ENCODE measurements around the gene SPTBN1.

The SPTBN1 gene

GRCh38 chr2:54518430-54518829 is 62.3 kb downstream of the SPTBN1 start:
- Histone ChIP-seq H3K9me3 (replicated peaks in 1 of 2; ENCODE audit: control insufficient read depth in 2 of 2, insufficient read depth in 1 of 2, low read depth in 1 of 2, low read length in 2 of 2) (no peaks in the 10 kb centered on the region), H2BK12ac (ENCODE audit: low read length) (no peak overlapping the region), H3K27me3 (ENCODE audit: control insufficient read depth in 3 of 3, insufficient read depth in 3 of 3, low read depth in 1 of 3, low read length in 3 of 3) (no peaks in the 10 kb centered on the region), H3K36me3 (replicated peaks in 1 of 2; ENCODE audit: control insufficient read depth in 2 of 2, insufficient read depth in 2 of 2, low read length in 2 of 2) (no peaks in the 10 kb centered on the region), H2AK5ac (ENCODE audit: low read depth, low read length) (no peak overlapping the region), H3K79me1 (ENCODE audit: low read depth, low read length) (no peaks in the 10 kb centered on the region), H3K4me3 (ENCODE audit: low read length in 2 of 2) (no peak overlapping the region), H3K4ac (ENCODE audit: low read length) (no peak overlapping the region), H3K27ac (replicated peaks; ENCODE audit: low read length) (no peak overlapping the region), H2BK5ac (ENCODE audit: low read length) (no peak overlapping the region), H2BK120ac (ENCODE audit: low read depth, low read length) (no peak overlapping the region), H3K9ac (ENCODE audit: low read depth, low read length, poor library complexity) (no peak overlapping the region), H3K14ac (ENCODE audit: low read length) (no peak overlapping the region), H4K8ac (ENCODE audit: low read depth, low read length) (no peak overlapping the region), H3K4me2 (ENCODE audit: insufficient read depth, low read length, poor library complexity, severe bottlenecking) (no peak overlapping the region), H2AFZ (ENCODE audit: low read length) (no peak overlapping the region), H4K91ac (ENCODE audit: low read depth, low read length, poor library complexity) (no peak overlapping the region), H2BK15ac (ENCODE audit: low read length) (no peak overlapping the region), H3K18ac (ENCODE audit: low read length) (no peak overlapping the region), H3K23ac (ENCODE audit: low read depth, low read length, poor library complexity) (no peak overlapping the region), H3K4me1 (ENCODE audit: control insufficient read depth in 2 of 2, insufficient read depth in 1 of 2, low read depth in 1 of 2, low read length in 2 of 2) (peaks cover 0 to 17% of the 10 kb centered on the region in 2 donors)
- WGBS, 2 donors (ENCODE audit: extremely low coverage in 2 of 2, insufficient read length in 2 of 2, insufficient replicate concordance in 1 of 2) = no CpG with 5 or more reads among the region's 2 CpGs
- DNase-seq (ENCODE audit: low spot score) = no peak

GRCh38 chr2:54519841-54520459 is 63.8 kb downstream of the SPTBN1 start:
- Histone ChIP-seq H3K14ac (ENCODE audit: low read length) (no peak overlapping the region), H2BK5ac (ENCODE audit: low read length) (no peak overlapping the region), H4K91ac (ENCODE audit: low read depth, low read length, poor library complexity) (no peak overlapping the region), H3K36me3 (replicated peaks in 1 of 2; ENCODE audit: control insufficient read depth in 2 of 2, insufficient read depth in 2 of 2, low read length in 2 of 2) (no peaks in the 10 kb centered on the region), H2AFZ (ENCODE audit: low read length) (no peak overlapping the region), H3K9ac (ENCODE audit: low read depth, low read length, poor library complexity) (no peak overlapping the region), H2BK12ac (ENCODE audit: low read length) (no peak overlapping the region), H3K27ac (replicated peaks; ENCODE audit: low read length) (no peak overlapping the region), H2AK5ac (ENCODE audit: low read depth, low read length) (no peak overlapping the region), H2BK15ac (ENCODE audit: low read length) (no peak overlapping the region), H3K4me3 (ENCODE audit: low read length in 2 of 2) (no peak overlapping the region), H3K4me2 (ENCODE audit: insufficient read depth, low read length, poor library complexity, severe bottlenecking) (no peak overlapping the region), H2BK120ac (ENCODE audit: low read depth, low read length) (no peak overlapping the region), H3K4ac (ENCODE audit: low read length) (no peak overlapping the region), H3K9me3 (replicated peaks in 1 of 2; ENCODE audit: control insufficient read depth in 2 of 2, insufficient read depth in 1 of 2, low read depth in 1 of 2, low read length in 2 of 2) (no peaks in the 10 kb centered on the region), H3K23ac (ENCODE audit: low read depth, low read length, poor library complexity) (no peak overlapping the region), H3K4me1 (ENCODE audit: control insufficient read depth in 2 of 2, insufficient read depth in 1 of 2, low read depth in 1 of 2, low read length in 2 of 2) (peaks cover 0 to 17% of the 10 kb centered on the region in 2 donors), H3K18ac (ENCODE audit: low read length) (peak overlapping the region; percentile 8), H4K8ac (ENCODE audit: low read depth, low read length) (no peak overlapping the region), H3K27me3 (ENCODE audit: control insufficient read depth in 3 of 3, insufficient read depth in 3 of 3, low read depth in 1 of 3, low read length in 3 of 3) (no peaks in the 10 kb centered on the region), H3K79me1 (ENCODE audit: low read depth, low read length) (no peaks in the 10 kb centered on the region)
- DNase-seq (ENCODE audit: low spot score) = no peak
- WGBS, 2 donors (ENCODE audit: extremely low coverage in 2 of 2, insufficient read length in 2 of 2, insufficient replicate concordance in 1 of 2) = no CpG with 5 or more reads among the region's 12 CpGs

DNA sequence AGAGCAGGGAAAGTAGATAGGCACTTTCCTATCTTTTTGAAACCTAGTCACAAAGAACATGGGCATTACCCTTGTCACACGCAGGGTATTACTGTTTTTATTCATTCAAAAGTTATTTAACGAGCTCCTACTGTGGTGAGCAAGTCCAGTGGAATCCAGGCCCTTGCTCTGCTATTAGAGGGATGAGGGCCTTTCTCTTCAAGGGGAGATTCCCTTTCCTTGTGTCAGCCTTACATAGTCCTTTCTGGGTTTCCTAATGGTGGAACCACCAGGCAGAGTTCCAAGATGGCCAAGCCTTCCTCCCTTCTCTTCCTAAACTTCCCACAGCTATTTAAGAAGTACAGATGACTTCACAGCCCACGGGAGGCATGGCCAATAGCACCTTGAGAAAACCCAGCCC is 64.6 kb downstream of the SPTBN1 start:
- Histone ChIP-seq H3K27ac (replicated peaks; ENCODE audit: low read length) (peak overlapping the region; percentile 20), H2AK5ac (ENCODE audit: low read depth, low read length) (no peak overlapping the region), H2BK5ac (ENCODE audit: low read length) (no peak overlapping the region), H3K14ac (ENCODE audit: low read length) (no peak overlapping the region), H3K79me1 (ENCODE audit: low read depth, low read length) (no peaks in the 10 kb centered on the region), H3K23ac (ENCODE audit: low read depth, low read length, poor library complexity) (no peak overlapping the region), H3K4me2 (ENCODE audit: insufficient read depth, low read length, poor library complexity, severe bottlenecking) (no peak overlapping the region), H2BK120ac (ENCODE audit: low read depth, low read length) (no peak overlapping the region), H3K4ac (ENCODE audit: low read length) (no peak overlapping the region), H3K4me1 (ENCODE audit: control insufficient read depth in 2 of 2, insufficient read depth in 1 of 2, low read depth in 1 of 2, low read length in 2 of 2) (peaks cover 0 to 17% of the 10 kb centered on the region in 2 donors), H3K9me3 (replicated peaks in 1 of 2; ENCODE audit: control insufficient read depth in 2 of 2, insufficient read depth in 1 of 2, low read depth in 1 of 2, low read length in 2 of 2) (no peaks in the 10 kb centered on the region), H3K9ac (ENCODE audit: low read depth, low read length, poor library complexity) (no peak overlapping the region), H3K4me3 (ENCODE audit: low read length in 2 of 2) (no peak overlapping the region), H2BK12ac (ENCODE audit: low read length) (no peak overlapping the region), H4K8ac (ENCODE audit: low read depth, low read length) (no peak overlapping the region), H4K91ac (ENCODE audit: low read depth, low read length, poor library complexity) (no peak overlapping the region), H3K18ac (ENCODE audit: low read length) (no peak overlapping the region), H2BK15ac (ENCODE audit: low read length) (no peak overlapping the region), H2AFZ (ENCODE audit: low read length) (no peak overlapping the region), H3K27me3 (ENCODE audit: control insufficient read depth in 3 of 3, insufficient read depth in 3 of 3, low read depth in 1 of 3, low read length in 3 of 3) (no peaks in the 10 kb centered on the region), H3K36me3 (replicated peaks in 1 of 2; ENCODE audit: control insufficient read depth in 2 of 2, insufficient read depth in 2 of 2, low read length in 2 of 2) (no peaks in the 10 kb centered on the region)
- no peak for DNase-seq (ENCODE audit: low spot score)
- no CpG with 5 or more reads among the region's 3 CpGs for WGBS, 2 donors (ENCODE audit: extremely low coverage in 2 of 2, insufficient read length in 2 of 2, insufficient replicate concordance in 1 of 2)

- no peak overlapping the region for H2AK5ac ChIP-seq (ENCODE audit: low read depth, low read length)
- peak; percentile 35 for DNase-seq (ENCODE audit: low spot score)
- no peak overlapping the region for H3K9ac ChIP-seq (ENCODE audit: low read depth, low read length, poor library complexity)
- H2BK15ac ChIP-seq (ENCODE audit: low read length) = no peak overlapping the region
- H3K4me3 ChIP-seq (ENCODE audit: low read length in 2 of 2) = no peak overlapping the region
- H3K4me1 ChIP-seq (ENCODE audit: control insufficient read depth in 2 of 2, insufficient read depth in 1 of 2, low read depth in 1 of 2, low read length in 2 of 2) = peaks cover 0 to 15% of the 10 kb centered on the region in 2 donors
- peaks cover 2 to 16% of the 10 kb centered on the region in 2 donors for H3K36me3 ChIP-seq (replicated peaks in 1 of 2; ENCODE audit: control insufficient read depth in 2 of 2, insufficient read depth in 2 of 2, low read length in 2 of 2)
- no peak overlapping the region for H3K27ac ChIP-seq (replicated peaks; ENCODE audit: low read length)
- no peak overlapping the region for H3K4ac ChIP-seq (ENCODE audit: low read length)
- H2BK120ac ChIP-seq (ENCODE audit: low read depth, low read length) = no peak overlapping the region
- no peak overlapping the region for H3K14ac ChIP-seq (ENCODE audit: low read length)
- no peak overlapping the region for H2BK5ac ChIP-seq (ENCODE audit: low read length)
- no peak overlapping the region for H2BK12ac ChIP-seq (ENCODE audit: low read length)
- no peaks in the 10 kb centered on the region for H3K9me3 ChIP-seq (replicated peaks in 1 of 2; ENCODE audit: control insufficient read depth in 2 of 2, insufficient read depth in 1 of 2, low read depth in 1 of 2, low read length in 2 of 2)
- H3K79me1 ChIP-seq (ENCODE audit: low read depth, low read length) = no peaks in the 10 kb centered on the region
- no peak overlapping the region for H3K23ac ChIP-seq (ENCODE audit: low read depth, low read length, poor library complexity)
- no peak overlapping the region for H2AFZ ChIP-seq (ENCODE audit: low read length)
- H3K27me3 ChIP-seq (ENCODE audit: control insufficient read depth in 3 of 3, insufficient read depth in 3 of 3, low read depth in 1 of 3, low read length in 3 of 3) = no peaks in the 10 kb centered on the region
- no peak overlapping the region for H3K4me2 ChIP-seq (ENCODE audit: insufficient read depth, low read length, poor library complexity, severe bottlenecking)
- H4K8ac ChIP-seq (ENCODE audit: low read depth, low read length) = no peak overlapping the region
- H3K18ac ChIP-seq (ENCODE audit: low read length) = no peak overlapping the region
- no peak overlapping the region for H4K91ac ChIP-seq (ENCODE audit: low read depth, low read length, poor library complexity)
- no CpG with 5 or more reads among the region's 5 CpGs for WGBS, 2 donors (ENCODE audit: extremely low coverage in 2 of 2, insufficient read length in 2 of 2, insufficient replicate concordance in 1 of 2)
Measured at GRCh38 chr2:54522624-54523281, 66.6 kb downstream of the SPTBN1 start.
